Uterus (tissue), 2 donors: ENCODE data around the gene ARL3.

Experiments used
- POLR2A ChIP-seq, 2 donors: fragments of 450-650 bp; IDR thresholded peaks; one replicate each; pipeline ENCODE4 v1.6.1; 2016; ENCODE audit warnings: antibody characterized with exemption in 2 of 2, mild to moderate bottlenecking in 1 of 2, moderate library complexity in 1 of 2
- TF ChIP-seq, protein P1 (sequence below), 4 experiments: fragments of 200-600 bp in 2 of 4; fragments of 450-650 bp in 2 of 4; sonication (generic) in 2 of 4; IDR thresholded peaks; one replicate each; pipeline ENCODE4 v1.5.1; 2016 to 2019; ENCODE audit warnings: antibody characterized with exemption in 4 of 4, mild to moderate bottlenecking in 2 of 4, moderate library complexity in 1 of 4

DNA sequence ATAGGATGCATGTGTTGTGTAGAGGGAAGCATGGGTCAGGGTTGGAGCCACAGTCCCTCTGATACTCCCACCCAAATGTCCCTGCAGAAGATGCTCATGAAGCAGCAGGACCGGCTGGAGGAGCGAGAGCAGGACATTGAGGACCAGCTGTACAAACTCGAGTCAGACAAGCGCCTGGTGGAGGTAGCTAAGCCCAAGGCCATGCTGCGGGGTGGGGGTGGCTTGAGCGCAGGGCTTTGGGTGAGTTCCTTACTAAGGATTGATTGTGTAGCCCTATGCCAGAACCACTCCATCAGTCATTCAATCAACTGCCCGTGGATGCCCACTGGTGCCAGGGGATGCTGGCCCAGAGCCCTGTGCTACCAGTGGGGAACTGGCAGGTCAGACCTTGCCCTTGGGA lies 59.6 kb downstream of the ARL3 start:
- TF ChIP-seq, protein P1, sequence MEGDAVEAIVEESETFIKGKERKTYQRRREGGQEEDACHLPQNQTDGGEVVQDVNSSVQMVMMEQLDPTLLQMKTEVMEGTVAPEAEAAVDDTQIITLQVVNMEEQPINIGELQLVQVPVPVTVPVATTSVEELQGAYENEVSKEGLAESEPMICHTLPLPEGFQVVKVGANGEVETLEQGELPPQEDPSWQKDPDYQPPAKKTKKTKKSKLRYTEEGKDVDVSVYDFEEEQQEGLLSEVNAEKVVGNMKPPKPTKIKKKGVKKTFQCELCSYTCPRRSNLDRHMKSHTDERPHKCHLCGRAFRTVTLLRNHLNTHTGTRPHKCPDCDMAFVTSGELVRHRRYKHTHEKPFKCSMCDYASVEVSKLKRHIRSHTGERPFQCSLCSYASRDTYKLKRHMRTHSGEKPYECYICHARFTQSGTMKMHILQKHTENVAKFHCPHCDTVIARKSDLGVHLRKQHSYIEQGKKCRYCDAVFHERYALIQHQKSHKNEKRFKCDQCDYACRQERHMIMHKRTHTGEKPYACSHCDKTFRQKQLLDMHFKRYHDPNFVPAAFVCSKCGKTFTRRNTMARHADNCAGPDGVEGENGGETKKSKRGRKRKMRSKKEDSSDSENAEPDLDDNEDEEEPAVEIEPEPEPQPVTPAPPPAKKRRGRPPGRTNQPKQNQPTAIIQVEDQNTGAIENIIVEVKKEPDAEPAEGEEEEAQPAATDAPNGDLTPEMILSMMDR (IDR thresholded peaks at IDR 0.05) = no peak
- no peak for TF ChIP-seq POLR2A (IDR thresholded peaks at IDR 0.05)
